ENCODE measurements around the gene ENPP6. TPM values are rescaled to one million over a fixed set of nuclear protein-coding genes. Genes with fewer than 3 reads are reported as not detected.

ENPP6 gene
- total and polyA plus RNA-seq, 4 donors, result 0.02 to 0.37 (median 0.10) TPM

- Histone ChIP-seq H3K27me3 (ENCODE audit: control insufficient read depth in 3 of 3, insufficient read depth in 3 of 3, low read length in 2 of 3) (no peaks in the 10 kb centered on the region), H3K36me3 (ENCODE audit: control insufficient read depth in 4 of 4, insufficient read depth in 4 of 4, low read length in 4 of 4) (no peaks in the 10 kb centered on the region), H3K9ac (ENCODE audit: insufficient read depth in 1 of 2, low read length in 2 of 2) (no peak overlapping the region), H3K27ac (ENCODE audit: low read depth in 1 of 2, low read length in 1 of 2) (no peak overlapping the region), H3K9me3 (ENCODE audit: control insufficient read depth in 4 of 4, insufficient read depth in 3 of 4, low read length in 3 of 4) (no peaks in the 10 kb centered on the region), H3K4me1 (ENCODE audit: control insufficient read depth in 5 of 5, insufficient read depth in 5 of 5, low read length in 5 of 5) (no peaks in the 10 kb centered on the region), H3K4me3 (no peak overlapping the region)
- no peak for DNase-seq
- no peak for ATAC-seq (ENCODE audit: insufficient read depth, low FRiP score)
- TF ChIP-seq, protein P1, sequence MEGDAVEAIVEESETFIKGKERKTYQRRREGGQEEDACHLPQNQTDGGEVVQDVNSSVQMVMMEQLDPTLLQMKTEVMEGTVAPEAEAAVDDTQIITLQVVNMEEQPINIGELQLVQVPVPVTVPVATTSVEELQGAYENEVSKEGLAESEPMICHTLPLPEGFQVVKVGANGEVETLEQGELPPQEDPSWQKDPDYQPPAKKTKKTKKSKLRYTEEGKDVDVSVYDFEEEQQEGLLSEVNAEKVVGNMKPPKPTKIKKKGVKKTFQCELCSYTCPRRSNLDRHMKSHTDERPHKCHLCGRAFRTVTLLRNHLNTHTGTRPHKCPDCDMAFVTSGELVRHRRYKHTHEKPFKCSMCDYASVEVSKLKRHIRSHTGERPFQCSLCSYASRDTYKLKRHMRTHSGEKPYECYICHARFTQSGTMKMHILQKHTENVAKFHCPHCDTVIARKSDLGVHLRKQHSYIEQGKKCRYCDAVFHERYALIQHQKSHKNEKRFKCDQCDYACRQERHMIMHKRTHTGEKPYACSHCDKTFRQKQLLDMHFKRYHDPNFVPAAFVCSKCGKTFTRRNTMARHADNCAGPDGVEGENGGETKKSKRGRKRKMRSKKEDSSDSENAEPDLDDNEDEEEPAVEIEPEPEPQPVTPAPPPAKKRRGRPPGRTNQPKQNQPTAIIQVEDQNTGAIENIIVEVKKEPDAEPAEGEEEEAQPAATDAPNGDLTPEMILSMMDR (IDR thresholded peaks at IDR 0.05; ENCODE audit: control extremely low read depth, extremely low read depth), result no peak
- WGBS, 2 donors, result 82 to 88% methylated on average over 15 of the region's 15 CpGs
These were observed 23.8 kb downstream of the ENPP6 start for GRCh38 chr4:184193556-184194525.

- Histone ChIP-seq H3K36me3 (ENCODE audit: control insufficient read depth in 4 of 4, insufficient read depth in 4 of 4, low read length in 4 of 4) (no peaks in the 10 kb centered on the region), H3K9ac (ENCODE audit: insufficient read depth in 1 of 2, low read length in 2 of 2) (no peak overlapping the region), H3K4me1 (ENCODE audit: control insufficient read depth in 5 of 5, insufficient read depth in 5 of 5, low read length in 5 of 5) (no peaks in the 10 kb centered on the region), H3K9me3 (ENCODE audit: control insufficient read depth in 4 of 4, insufficient read depth in 3 of 4, low read length in 3 of 4) (no peaks in the 10 kb centered on the region), H3K27ac (ENCODE audit: low read depth in 1 of 2, low read length in 1 of 2) (no peak overlapping the region), H3K27me3 (ENCODE audit: control insufficient read depth in 3 of 3, insufficient read depth in 3 of 3, low read length in 2 of 3) (no peaks in the 10 kb centered on the region), H3K4me3 (no peak overlapping the region)
- no peak for DNase-seq
- TF ChIP-seq, protein P1 (IDR thresholded peaks at IDR 0.05; ENCODE audit: control extremely low read depth, extremely low read depth), result no peak
- no peak for ATAC-seq (ENCODE audit: insufficient read depth, low FRiP score)
- 79 to 84% methylated on average over 2 of the region's 2 CpGs for WGBS, 2 donors
These were observed 24.7 kb downstream of the ENPP6 start for GRCh38 chr4:184192933-184193332.

- H3K27ac ChIP-seq (ENCODE audit: low read depth in 1 of 2, low read length in 1 of 2), result no peak overlapping the region
- no peaks in the 10 kb centered on the region for H3K4me1 ChIP-seq (ENCODE audit: control insufficient read depth in 5 of 5, insufficient read depth in 5 of 5, low read length in 5 of 5)
- H3K9ac ChIP-seq (ENCODE audit: insufficient read depth in 1 of 2, low read length in 2 of 2), result no peak overlapping the region
- TF ChIP-seq, protein P1 (IDR thresholded peaks at IDR 0.05; ENCODE audit: control extremely low read depth, extremely low read depth), result no peak
- H3K36me3 ChIP-seq (ENCODE audit: control insufficient read depth in 4 of 4, insufficient read depth in 4 of 4, low read length in 4 of 4), result no peaks in the 10 kb centered on the region
- ATAC-seq (ENCODE audit: insufficient read depth, low FRiP score) (no peak), DNase-seq (no peak)
- H3K27me3 ChIP-seq (ENCODE audit: control insufficient read depth in 3 of 3, insufficient read depth in 3 of 3, low read length in 2 of 3), result no peaks in the 10 kb centered on the region
- 97 to 98% methylated on average over 6 of the region's 6 CpGs for WGBS, 2 donors
- no peak overlapping the region for H3K4me3 ChIP-seq
- no peaks in the 10 kb centered on the region for H3K9me3 ChIP-seq (ENCODE audit: control insufficient read depth in 4 of 4, insufficient read depth in 3 of 4, low read length in 3 of 4)
These were observed 26.4 kb downstream of the ENPP6 start for GRCh38 chr4:184191267-184191666.
